ENCODE results near the gene PRDX1. TPM values are rescaled to one million over a fixed set of nuclear protein-coding genes. Genes with fewer than 3 reads are reported as not detected.
A peak's percentile ranks its signal among the peaks of the same experiment; 100 is the strongest.
"Not testable (repeated sequence)": the region's sequence is repeated elsewhere in the genome, so short reads cannot be mapped to it uniquely, and the experiment has no call there.

PRDX1 gene
- total RNA-seq, 2 donors from 2014 or later = 55.0 to 69.2 TPM

- not testable (repeated sequence) for H3K4me3 Mint-ChIP-seq; H3K27me3 Mint-ChIP-seq; H3K9me3 ChIP-seq (ENCODE audit: control insufficient read depth, low read length, poor library complexity, severe bottlenecking); ATAC-seq; H3K36me3 Mint-ChIP-seq (ENCODE audit: low read depth); DNase-seq; H3K27ac Mint-ChIP-seq
- H3K4me1 Mint-ChIP-seq = peaks cover 20% of the 10 kb centered on the region
Observed at GRCh38 chr1:45489379-45489778, 32.3 kb downstream of the PRDX1 start.

GRCh38 chr1:45488666-45489377 lies 32.9 kb downstream of the PRDX1 start:
- Mint-ChIP-seq H3K27me3 (no peaks in the 10 kb centered on the region), H3K27ac (no peak overlapping the region), H3K4me3 (no peak overlapping the region), H3K4me1 (peaks cover 20% of the 10 kb centered on the region), H3K36me3 (ENCODE audit: low read depth) (peaks cover 3% of the 10 kb centered on the region)
- H3K9me3 ChIP-seq (ENCODE audit: control insufficient read depth, low read length, poor library complexity, severe bottlenecking) = no peaks in the 10 kb centered on the region
- DNase-seq (no peak), ATAC-seq (no peak)

- peaks cover 3% of the 10 kb centered on the region for H3K36me3 Mint-ChIP-seq (ENCODE audit: low read depth)
- no peaks in the 10 kb centered on the region for H3K9me3 ChIP-seq (ENCODE audit: control insufficient read depth, low read length, poor library complexity, severe bottlenecking)
- no peak overlapping the region for H3K4me3 Mint-ChIP-seq
- DNase-seq = no peak
- peaks cover 16% of the 10 kb centered on the region for H3K4me1 Mint-ChIP-seq
- no peak overlapping the region for H3K27ac Mint-ChIP-seq
- no peaks in the 10 kb centered on the region for H3K27me3 Mint-ChIP-seq
- ATAC-seq = no peak
Observed at GRCh38 chr1:45485949-45486348, 35.7 kb downstream of the PRDX1 start.

GRCh38 chr1:45479039-45479748 lies 42.5 kb downstream of the PRDX1 start:
- Mint-ChIP-seq H3K27me3 (no peaks in the 10 kb centered on the region), H3K4me3 (no peak overlapping the region), H3K4me1 (peaks cover 7% of the 10 kb centered on the region), H3K27ac (no peak overlapping the region), H3K36me3 (ENCODE audit: low read depth) (no peaks in the 10 kb centered on the region)
- H3K9me3 ChIP-seq (ENCODE audit: control insufficient read depth, low read length, poor library complexity, severe bottlenecking) = no peaks in the 10 kb centered on the region
- no peak for ATAC-seq
- DNase-seq = no peak

- ATAC-seq = no peak
- H3K27me3 Mint-ChIP-seq = no peaks in the 10 kb centered on the region
- no peaks in the 10 kb centered on the region for H3K36me3 Mint-ChIP-seq (ENCODE audit: low read depth)
- no peaks in the 10 kb centered on the region for H3K9me3 ChIP-seq (ENCODE audit: control insufficient read depth, low read length, poor library complexity, severe bottlenecking)
- H3K4me1 Mint-ChIP-seq = peaks cover 7% of the 10 kb centered on the region
- peak overlapping the region; percentile 19 for H3K27ac Mint-ChIP-seq
- H3K4me3 Mint-ChIP-seq = no peak overlapping the region
- no peak for DNase-seq
Observed at GRCh38 chr1:45478121-45478814, 43.4 kb downstream of the PRDX1 start.

DNA sequence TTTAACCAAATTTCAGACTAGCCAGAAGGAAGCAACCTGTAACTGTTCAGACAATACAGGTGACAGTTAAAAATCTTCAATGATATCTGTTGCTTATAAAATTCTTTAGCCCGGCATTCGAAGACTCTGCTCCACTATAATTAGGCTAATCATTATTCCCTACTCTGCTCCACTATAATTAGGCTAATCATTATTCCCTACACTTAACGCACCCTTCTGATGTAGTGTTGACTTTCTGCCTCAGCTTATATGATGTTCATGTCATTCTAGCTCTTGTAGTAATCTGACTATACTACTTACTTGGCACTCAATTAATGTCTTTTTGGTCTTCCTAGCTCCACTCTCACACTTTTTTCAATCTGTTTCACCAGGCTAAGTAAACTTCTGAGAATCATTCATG lies 44.0 kb downstream of the PRDX1 start:
- no peak for ATAC-seq

DNA sequence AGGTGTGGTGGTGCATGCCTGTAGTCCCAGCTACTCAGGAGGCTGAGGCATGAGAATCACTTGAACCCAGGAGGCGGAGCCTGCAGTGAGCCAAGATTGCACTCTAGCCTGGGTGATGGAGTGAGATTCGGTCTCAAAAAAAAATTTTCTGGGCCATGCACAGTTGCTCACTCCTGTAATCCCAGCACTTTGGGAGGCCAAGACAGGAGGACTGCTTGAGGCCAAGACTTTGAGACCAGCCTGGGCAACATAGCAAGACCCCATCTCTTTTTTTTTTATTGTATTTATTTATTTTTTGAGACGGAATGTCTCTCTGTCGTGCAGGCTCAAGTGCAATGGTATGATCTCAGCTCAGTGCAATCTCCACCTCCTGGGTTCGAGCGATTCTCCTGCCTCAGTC lies 47.5 kb downstream of the PRDX1 start:
- not testable (repeated sequence) for H3K36me3 Mint-ChIP-seq (ENCODE audit: low read depth); DNase-seq; ATAC-seq; H3K9me3 ChIP-seq (ENCODE audit: control insufficient read depth, low read length, poor library complexity, severe bottlenecking); H3K27me3 Mint-ChIP-seq; H3K27ac Mint-ChIP-seq; H3K4me3 Mint-ChIP-seq
- peaks cover 10% of the 10 kb centered on the region for H3K4me1 Mint-ChIP-seq

More for the DNA sequence above, 44.0 kb downstream of the PRDX1 start:
- no peak overlapping the region for H3K4me3 Mint-ChIP-seq
- no peak for DNase-seq
- no peaks in the 10 kb centered on the region for H3K27me3 Mint-ChIP-seq
- no peaks in the 10 kb centered on the region for H3K36me3 Mint-ChIP-seq (ENCODE audit: low read depth)
- H3K4me1 Mint-ChIP-seq = peaks cover 7% of the 10 kb centered on the region
- no peaks in the 10 kb centered on the region for H3K9me3 ChIP-seq (ENCODE audit: control insufficient read depth, low read length, poor library complexity, severe bottlenecking)
- no peak overlapping the region for H3K27ac Mint-ChIP-seq

- Mint-ChIP-seq H3K27me3 (no peaks in the 10 kb centered on the region), H3K27ac (no peak overlapping the region), H3K4me1 (peaks cover 10% of the 10 kb centered on the region), H3K36me3 (ENCODE audit: low read depth) (no peaks in the 10 kb centered on the region), H3K4me3 (no peak overlapping the region)
- H3K9me3 ChIP-seq (ENCODE audit: control insufficient read depth, low read length, poor library complexity, severe bottlenecking) = no peaks in the 10 kb centered on the region
- ATAC-seq = no peak
- DNase-seq = no peak
Observed at GRCh38 chr1:45473302-45473701, 48.4 kb downstream of the PRDX1 start.

DNA sequence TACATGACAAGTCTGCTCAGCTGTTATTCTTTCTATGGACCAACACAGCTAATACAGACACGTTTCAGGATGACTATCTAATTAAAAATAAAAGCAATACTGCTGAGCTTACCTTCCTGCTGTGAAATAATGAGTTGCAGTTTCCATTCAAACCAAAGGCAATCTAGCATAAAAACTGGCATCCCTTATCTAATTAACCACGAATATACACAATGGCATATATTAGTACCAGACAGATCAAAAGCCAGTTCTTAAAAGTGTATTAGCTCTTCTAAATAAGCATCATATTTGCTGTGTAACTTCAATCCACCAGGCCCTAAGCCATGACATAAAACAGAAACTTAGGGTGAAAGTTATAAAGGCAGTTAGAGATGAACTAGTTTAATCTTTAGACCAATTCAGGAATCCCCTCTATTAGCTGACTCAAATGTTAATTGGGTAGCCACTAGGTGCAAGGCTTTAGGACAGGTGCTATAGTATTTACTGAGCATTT lies 51.3 kb downstream of the PRDX1 start:
- no peaks in the 10 kb centered on the region for H3K9me3 ChIP-seq (ENCODE audit: control insufficient read depth, low read length, poor library complexity, severe bottlenecking)
- H3K4me3 Mint-ChIP-seq = no peak overlapping the region
- ATAC-seq = no peak

DNA sequence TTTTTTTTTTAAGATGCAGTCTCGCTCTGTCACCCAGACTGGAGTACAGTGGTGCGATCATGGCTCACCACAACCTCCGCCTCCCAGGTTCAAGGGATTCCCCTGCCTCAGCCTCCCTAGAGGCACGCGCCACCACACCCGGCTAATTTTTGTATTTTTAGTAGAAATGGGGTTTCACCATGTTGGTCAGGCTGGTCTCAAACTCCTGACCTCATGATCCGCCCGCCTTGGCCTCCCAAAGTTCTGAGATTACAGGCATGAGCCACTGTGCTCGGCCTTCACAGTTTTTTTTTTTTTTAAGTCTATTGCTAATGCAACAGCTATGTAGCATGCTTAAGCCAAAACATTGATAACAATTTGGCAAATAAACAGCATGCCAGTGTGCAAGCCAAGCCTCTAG lies 54.3 kb downstream of the PRDX1 start:
- H3K9me3 ChIP-seq (ENCODE audit: control insufficient read depth, low read length, poor library complexity, severe bottlenecking); H3K4me3 Mint-ChIP-seq; H3K36me3 Mint-ChIP-seq (ENCODE audit: low read depth); DNase-seq; H3K4me1 Mint-ChIP-seq; H3K27me3 Mint-ChIP-seq; H3K27ac Mint-ChIP-seq: not testable (repeated sequence)
- peak; percentile 27 for ATAC-seq

More for the DNA sequence above, 51.3 kb downstream of the PRDX1 start:
- Mint-ChIP-seq H3K27me3 (no peaks in the 10 kb centered on the region), H3K27ac (no peak overlapping the region), H3K36me3 (ENCODE audit: low read depth) (no peaks in the 10 kb centered on the region), H3K4me1 (peaks cover 3% of the 10 kb centered on the region)
- no peak for DNase-seq

DNA sequence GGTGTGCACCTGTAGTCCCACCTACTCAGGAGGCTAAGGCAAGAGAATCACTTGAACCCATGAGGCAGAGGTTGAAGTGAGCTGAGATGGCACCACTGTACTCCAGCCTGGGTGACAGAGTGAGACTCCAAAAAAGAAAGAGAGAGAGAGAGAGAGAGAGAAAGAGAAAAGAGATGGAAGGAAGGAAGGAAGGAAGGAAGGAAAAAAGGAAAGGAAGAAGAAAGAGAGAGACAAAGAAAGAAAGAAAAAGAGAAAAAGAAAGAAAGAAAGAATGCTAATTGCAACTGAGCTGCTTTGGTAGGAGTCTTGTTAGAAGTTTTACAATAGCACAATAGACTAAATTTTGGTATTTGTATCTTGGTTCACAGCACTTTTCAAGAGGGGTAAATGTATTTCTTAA lies 56.4 kb downstream of the PRDX1 start:
- H3K9me3 ChIP-seq (ENCODE audit: control insufficient read depth, low read length, poor library complexity, severe bottlenecking) = no peaks in the 10 kb centered on the region
- Mint-ChIP-seq H3K27ac (no peak overlapping the region), H3K27me3 (no peaks in the 10 kb centered on the region), H3K4me3 (no peak overlapping the region), H3K36me3 (ENCODE audit: low read depth) (peaks cover 4% of the 10 kb centered on the region), H3K4me1 (peaks cover 3% of the 10 kb centered on the region)
- ATAC-seq = no peak
- DNase-seq = no peak

Data from T-helper 17 cell (primary cell).